ENCODE measurements around the gene CRACR2B. TPM values are rescaled to one million over a fixed set of nuclear protein-coding genes. Genes with fewer than 3 reads are reported as not detected.

Gene CRACR2B
- 3.0 to 6.5 TPM (median 4.8 TPM) in 5 replicates for total RNA-seq (2022; extraction: Qiagen RNA extraction; ENCODE audit: low read depth)

DNA sequence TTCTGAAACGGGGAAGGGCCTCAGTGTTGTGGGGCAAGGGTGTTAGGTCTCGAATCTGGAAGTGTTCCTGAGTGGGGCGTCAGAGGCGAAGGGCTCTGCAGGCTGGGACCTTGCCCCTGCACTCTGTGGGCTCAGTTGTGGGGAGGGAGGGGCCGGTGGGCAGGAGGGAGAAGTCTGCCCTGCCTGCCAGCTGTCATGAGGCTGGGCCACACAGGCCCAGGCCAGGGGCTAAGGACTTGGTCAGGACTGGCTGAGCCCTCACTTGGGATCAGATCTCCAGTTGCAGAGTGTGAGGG is at the start of gene CRACR2B:
Gene CRACR2B, plus strand, starts transcription at position 23 of the 296 bp plus-strand sequence. CDS start 689 bp downstream, outside the sequence.

GRCh38 chr11:789943-790342 is 37.8 kb upstream of the CRACR2B start, which contains the start of gene CEND1:
TSS of gene CEND1 (minus strand) at chr11:790090. CDS start at chr11:788576, 1,514 bp downstream.

GRCh38 chr11:798093-798713 is 29.5 kb upstream of the CRACR2B start, which contains the start of gene SLC25A22:
TSS of gene SLC25A22 (minus strand) at chr11:798281. CDS start at chr11:795006, 3,275 bp downstream.

DNA sequence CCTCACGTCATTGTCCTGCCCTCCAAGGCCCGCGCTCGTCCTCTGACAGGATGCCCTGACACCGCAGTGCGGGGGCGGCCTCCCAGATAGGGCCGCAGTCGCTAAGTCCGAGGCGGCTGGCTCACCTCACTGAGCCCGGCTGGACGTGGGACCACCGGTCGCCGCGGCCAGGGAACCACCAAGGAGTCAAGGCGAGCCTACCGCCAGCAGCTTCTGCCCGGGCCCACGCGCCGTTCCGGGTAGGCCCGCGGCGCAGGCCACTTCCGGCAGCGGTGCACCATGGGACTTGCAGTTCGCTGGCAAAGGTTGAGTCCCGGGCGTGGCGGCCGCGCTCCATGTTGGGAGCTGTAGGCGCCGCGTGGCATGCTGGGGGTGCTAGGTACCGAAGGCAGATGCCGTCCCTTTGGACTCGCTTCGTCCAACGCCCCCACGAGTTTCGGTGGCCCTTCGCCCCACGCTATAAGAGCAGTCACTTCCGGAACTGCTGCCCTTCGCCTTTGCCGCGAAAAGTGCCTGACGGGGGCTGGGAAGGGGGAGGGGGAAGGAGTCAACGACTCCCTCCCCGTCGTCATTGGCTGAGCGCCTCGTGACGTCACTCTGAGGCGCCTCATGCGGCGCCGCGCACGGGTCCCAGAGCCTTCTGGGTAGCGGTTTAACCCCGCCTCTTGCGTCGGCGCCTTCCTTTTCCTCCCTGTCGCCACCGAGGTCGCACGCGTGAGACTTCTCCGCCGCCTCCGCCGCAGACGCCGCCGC is 18.3 kb upstream of the CRACR2B start, which contains the start of gene RPLP2:
Gene RPLP2, plus strand, starts transcription at position 681 of the 753 bp plus-strand sequence. CDS start 268 bp downstream, outside the sequence.

GRCh38 chr11:818396-819128 is 9.2 kb upstream of the CRACR2B start, which contains the start of gene PNPLA2:
TSS of gene PNPLA2 (plus strand) at chr11:818914. CDS start at chr11:819719, 805 bp downstream.

DNA sequence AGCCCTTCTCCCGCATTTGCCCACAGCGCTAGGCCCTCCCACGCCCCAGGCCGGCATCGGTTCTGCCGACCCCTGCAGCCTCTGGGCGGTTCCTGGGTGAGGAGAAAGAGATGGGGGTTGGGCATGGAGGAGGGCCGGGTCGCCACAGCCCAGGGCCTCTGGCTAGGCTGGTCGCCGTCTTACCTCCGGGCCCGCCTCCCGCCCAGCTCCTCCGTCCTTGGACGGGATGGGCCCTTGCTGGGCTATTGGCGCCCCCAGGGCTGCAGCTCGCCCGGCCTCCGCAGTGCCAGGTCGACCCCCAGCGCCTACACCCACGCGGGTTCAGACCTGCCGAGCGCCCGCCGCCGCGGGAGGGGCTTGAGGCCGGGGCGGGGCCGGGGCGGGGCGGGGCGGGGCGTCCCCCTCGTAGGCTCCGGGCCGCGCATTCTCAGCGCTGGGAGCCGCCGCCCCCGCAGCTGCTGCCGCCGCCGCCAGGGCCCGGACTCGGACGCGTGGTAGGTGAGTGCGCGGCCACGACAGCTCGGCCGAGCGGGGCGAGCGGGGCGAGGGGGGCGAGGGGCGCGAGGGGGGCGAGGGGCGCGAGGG is 4.9 kb downstream of the CRACR2B start, which contains the start of gene CD151:
Gene CD151, plus strand, starts transcription at position 424 of the 585 bp plus-strand sequence. CDS start 3,118 bp downstream, outside the sequence.

GRCh38 chr11:842370-843002 is 14.8 kb downstream of the CRACR2B start, which contains the start of the genes POLR2L and TSPAN4:
TSS of gene POLR2L (minus strand) at chr11:842529. CDS start at chr11:842508, 21 bp downstream.
TSS of gene TSPAN4 (plus strand) at chr11:842852. CDS start at chr11:850305, 7,453 bp downstream.

Other genes with a start within 250 kb of the CRACR2B start
- gene IRF7, start 212.0 kb upstream of the CRACR2B start, total RNA-seq (2022; extraction: Qiagen RNA extraction; ENCODE audit: low read depth), result 4.0 to 8.0 TPM (median 6.0 TPM) in 5 replicates
- 0.05 to 0.14 TPM in 2 of 5 replicates, not detected in the others for gene CDHR5, start 203.0 kb upstream of the CRACR2B start, total RNA-seq (2022; extraction: Qiagen RNA extraction; ENCODE audit: low read depth)
- gene SCT, start 200.7 kb upstream of the CRACR2B start, total RNA-seq (2022; extraction: Qiagen RNA extraction; ENCODE audit: low read depth), result not detected in 5 replicates
- 0.10 to 0.45 TPM (median 0.22 TPM) in 5 replicates for gene DRD4, start 190.7 kb upstream of the CRACR2B start, total RNA-seq (2022; extraction: Qiagen RNA extraction; ENCODE audit: low read depth)
- gene DEAF1, start 132.7 kb upstream of the CRACR2B start, total RNA-seq (2022; extraction: Qiagen RNA extraction; ENCODE audit: low read depth), result 26.8 to 38.2 TPM (median 36.6 TPM) in 5 replicates
- 9.1 to 10.8 TPM (median 10.0 TPM) in 5 replicates for gene TMEM80, start 132.1 kb upstream of the CRACR2B start, total RNA-seq (2022; extraction: Qiagen RNA extraction; ENCODE audit: low read depth)
- gene EPS8L2, start 121.7 kb upstream of the CRACR2B start, total RNA-seq (2022; extraction: Qiagen RNA extraction; ENCODE audit: low read depth), result 72.5 to 125 TPM (median 110 TPM) in 5 replicates
- gene TALDO1, start 80.5 kb upstream of the CRACR2B start, total RNA-seq (2022; extraction: Qiagen RNA extraction; ENCODE audit: low read depth), result 399 to 462 TPM (median 422 TPM) in 5 replicates
- gene GATD1, start 50.4 kb upstream of the CRACR2B start, total RNA-seq (2022; extraction: Qiagen RNA extraction; ENCODE audit: low read depth), result 33.0 to 49.6 TPM (median 38.2 TPM) in 5 replicates
- 1.4 to 2.0 TPM (median 1.6 TPM) in 5 replicates for gene CEND1, start 37.8 kb upstream of the CRACR2B start, total RNA-seq (2022; extraction: Qiagen RNA extraction; ENCODE audit: low read depth)
- gene SLC25A22, start 29.6 kb upstream of the CRACR2B start, total RNA-seq (2022; extraction: Qiagen RNA extraction; ENCODE audit: low read depth), result 21.4 to 38.1 TPM (median 34.1 TPM) in 5 replicates
- 8.1 to 16.3 TPM (median 13.1 TPM) in 5 replicates for gene PIDD1, start 22.7 kb upstream of the CRACR2B start, total RNA-seq (2022; extraction: Qiagen RNA extraction; ENCODE audit: low read depth)
- 1,693 to 2,940 TPM (median 2,495 TPM) in 5 replicates for gene RPLP2, start 18.0 kb upstream of the CRACR2B start, total RNA-seq (2022; extraction: Qiagen RNA extraction; ENCODE audit: low read depth)
- gene PNPLA2, start 9.0 kb upstream of the CRACR2B start, total RNA-seq (2022; extraction: Qiagen RNA extraction; ENCODE audit: low read depth), result 35.3 to 59.0 TPM (median 53.7 TPM) in 5 replicates
- gene CD151, start 5.0 kb downstream of the CRACR2B start, total RNA-seq (2022; extraction: Qiagen RNA extraction; ENCODE audit: low read depth), result 723 to 833 TPM (median 723 TPM) in 5 replicates
- gene POLR2L, start 14.6 kb downstream of the CRACR2B start, total RNA-seq (2022; extraction: Qiagen RNA extraction; ENCODE audit: low read depth), result 556 to 746 TPM (median 619 TPM) in 5 replicates
- 107 to 186 TPM (median 164 TPM) in 5 replicates for gene TSPAN4, start 14.9 kb downstream of the CRACR2B start, total RNA-seq (2022; extraction: Qiagen RNA extraction; ENCODE audit: low read depth)
- gene CHID1, start 82.9 kb downstream of the CRACR2B start, total RNA-seq (2022; extraction: Qiagen RNA extraction; ENCODE audit: low read depth), result 71.3 to 80.2 TPM (median 74.5 TPM) in 5 replicates
- 27.8 to 37.0 TPM (median 35.6 TPM) in 5 replicates for gene AP2A2, start 98.0 kb downstream of the CRACR2B start, total RNA-seq (2022; extraction: Qiagen RNA extraction; ENCODE audit: low read depth)
- gene MUC6, start 208.8 kb downstream of the CRACR2B start, total RNA-seq (2022; extraction: Qiagen RNA extraction; ENCODE audit: low read depth), result 0.01 TPM in 2 of 5 replicates, not detected in the others
- 0.05 to 0.93 TPM (median 0.15 TPM) in 5 replicates for gene MUC2, start 247.0 kb downstream of the CRACR2B start, total RNA-seq (2022; extraction: Qiagen RNA extraction; ENCODE audit: low read depth)

All from A549 treated with RU486 at 1 μM for 4 hours (cell line).